HEK293 (cell line): ENCODE results near the gene ZC3H12C.

Experiments
- CTCF ChIA-PET: fragments of 350-600 bp; formaldehyde crosslinking; extraction: SDS; loops from one replicate; lab custom pipeline; 2021; ENCODE audit warnings: antibody characterized with exemption; lab: Yijun Ruan, JAX
- POLR2A ChIA-PET: fragments of 300-600 bp; formaldehyde crosslinking; extraction: SDS; loops from one replicate; lab custom pipeline; 2020; ENCODE audit warnings: antibody characterized with exemption, inconsistent platforms; lab: Yijun Ruan, JAX
- H3K27ac ChIP-seq: fragments of 200-500 bp; sonication (Bioruptor generic); 2 replicates; pipeline ENCODE4 v1.5.1; 2014; ENCODE audit warnings: low read depth, low read length, control low read depth, inconsistent platforms; ENCODE audit errors: extremely low read depth
- H3K36me3 ChIP-seq, 2 experiments: fragments of 200-500 bp in 1 of 2; sonication (Bioruptor generic) in 1 of 2; 1 replicate in 1 of 2; 2 replicates in 1 of 2; pipeline ENCODE4 v1.5.1; 2014 to 2017; ENCODE audit warnings: inconsistent platforms in 2 of 2, low read length in 2 of 2; ENCODE audit not compliant: control insufficient read depth in 2 of 2, insufficient read depth in 1 of 2
- H3K4me1 ChIP-seq: fragments of 200-500 bp; sonication (Bioruptor generic); 2 replicates; pipeline ENCODE4 v1.5.1; 2014; ENCODE audit warnings: mild to moderate bottlenecking, low read length, inconsistent platforms; ENCODE audit not compliant: control insufficient read depth, insufficient read depth
- H3K4me3 ChIP-seq: 2 replicates; pipeline ENCODE4 v1.5.1; 2011; ENCODE audit warnings: low read depth, mild to moderate bottlenecking, control low read depth, low read length, moderate library complexity
- H3K9me3 ChIP-seq: fragments of 200-500 bp; sonication (Bioruptor generic); 2 replicates; pipeline ENCODE4 v1.5.1; 2014; ENCODE audit warnings: low read depth, low read length, inconsistent platforms; ENCODE audit not compliant: control insufficient read depth, insufficient read depth
- CTCF ChIP-seq: fragments of 450-650 bp; formaldehyde crosslinking; IDR thresholded peaks from 2 replicates; pipeline ENCODE4 v1.5.1; 2016; ENCODE audit warnings: missing biosample characterization, missing genetic modification characterization
- KLF17 ChIP-seq: fragments of 450-650 bp; formaldehyde crosslinking; IDR thresholded peaks from 2 replicates; pipeline ENCODE4 v1.5.1; 2016; ENCODE audit warnings: missing biosample characterization, missing genetic modification characterization
- SCRT1 ChIP-seq: fragments of 450-650 bp; formaldehyde crosslinking; IDR thresholded peaks from 2 replicates; pipeline ENCODE4 v1.5.1; 2016; ENCODE audit warnings: missing biosample characterization, missing genetic modification characterization, borderline replicate concordance
- TSHZ1 ChIP-seq: fragments of 450-650 bp; formaldehyde crosslinking; IDR thresholded peaks from 2 replicates; pipeline ENCODE4 v1.5.1; 2016; ENCODE audit warnings: missing biosample characterization, missing genetic modification characterization, borderline replicate concordance
- ZFP3 ChIP-seq: fragments of 450-650 bp; formaldehyde crosslinking; IDR thresholded peaks from 2 replicates; pipeline ENCODE4 v1.5.1; 2016; ENCODE audit warnings: low read depth, missing biosample characterization, missing genetic modification characterization
- ZNF140 ChIP-seq: fragments of 450-650 bp; formaldehyde crosslinking; IDR thresholded peaks from 2 replicates; pipeline ENCODE4 v1.5.1; 2016; ENCODE audit warnings: missing biosample characterization, missing genetic modification characterization
- ZNF148 ChIP-seq: fragments of 450-650 bp; formaldehyde crosslinking; IDR thresholded peaks from 2 replicates; pipeline ENCODE4 v1.5.0; 2017; ENCODE audit warnings: missing biosample characterization, missing genetic modification characterization, borderline replicate concordance
- ZNF184 ChIP-seq: fragments of 450-650 bp; IDR thresholded peaks from 2 replicates; pipeline ENCODE4 v1.5.1; 2018; ENCODE audit warnings: missing biosample characterization, mild to moderate bottlenecking, missing genetic modification characterization
- ZNF391 ChIP-seq: fragments of 450-650 bp; formaldehyde crosslinking; IDR thresholded peaks from 2 replicates; pipeline ENCODE4 v1.5.1; 2016; ENCODE audit warnings: low read depth, missing biosample characterization, missing genetic modification characterization, borderline replicate concordance
- ZNF426 ChIP-seq: fragments of 450-650 bp; formaldehyde crosslinking; IDR thresholded peaks from 2 replicates; pipeline ENCODE4 v1.5.1; 2017; ENCODE audit warnings: missing biosample characterization, missing genetic modification characterization, mild to moderate bottlenecking, inconsistent platforms, moderate library complexity
- ZNF501 ChIP-seq: fragments of 450-650 bp; formaldehyde crosslinking; IDR thresholded peaks from 2 replicates; pipeline ENCODE4 v1.5.1; 2016; ENCODE audit warnings: missing biosample characterization, missing genetic modification characterization
- ZNF580 ChIP-seq: fragments of 450-650 bp; formaldehyde crosslinking; IDR thresholded peaks from 2 replicates; pipeline ENCODE4 v1.5.1; 2016; ENCODE audit warnings: missing biosample characterization, missing genetic modification characterization
- ZNF645 ChIP-seq: fragments of 450-650 bp; formaldehyde crosslinking; IDR thresholded peaks from 2 replicates; pipeline ENCODE4; 2016; ENCODE audit warnings: missing biosample characterization, missing genetic modification characterization
- ZNF660 ChIP-seq: fragments of 450-650 bp; IDR thresholded peaks from 2 replicates; pipeline ENCODE4 v1.5.1; 2018; ENCODE audit warnings: missing biosample characterization, mild to moderate bottlenecking, missing genetic modification characterization
- ZNF747 ChIP-seq: fragments of 450-650 bp; formaldehyde crosslinking; IDR thresholded peaks from 2 replicates; pipeline ENCODE4 v1.5.1; 2016; ENCODE audit warnings: missing biosample characterization, missing genetic modification characterization
- ZNF768 ChIP-seq: fragments of 450-650 bp; formaldehyde crosslinking; IDR thresholded peaks from 2 replicates; pipeline ENCODE4 v1.5.1; 2018; ENCODE audit warnings: missing biosample characterization, mild to moderate bottlenecking, missing genetic modification characterization

The ZC3H12C gene

GRCh38 chr11:110156503-110156902, 63.3 kb downstream of the ZC3H12C start:
- no peak for TF ChIP-seq ZNF391 (tag by site-specific recombination)
- no peak for TF ChIP-seq CTCF
- no peak for TF ChIP-seq ZNF580 (tag by site-specific recombination)
- TF ChIP-seq SCRT1 (tag by site-specific recombination): no peak
- TF ChIP-seq ZNF501 (tag by site-specific recombination): no peak
- no peak for TF ChIP-seq ZNF184 (tag by site-specific recombination)
- no peak for TF ChIP-seq ZNF148 (tag by site-specific recombination)
- TF ChIP-seq ZNF660 (tag by site-specific recombination): no peak
- CTCF ChIA-PET: interaction anchor here (0.7 to 1.3 kb wide), 2 partner anchors 9 to 447 kb away, joined by 3 read pairs; no protein-coding TSS in a partner anchor
- H3K4me3 ChIP-seq: no peak overlapping the region
- no peaks in the 10 kb centered on the region for H3K4me1 ChIP-seq
- H3K27ac ChIP-seq: no peak overlapping the region
- POLR2A ChIA-PET: interaction anchor here (0.7 kb wide), 1 partner anchor 52 kb away, joined by 3 read pairs; no protein-coding TSS in a partner anchor
- H3K9me3 ChIP-seq: no peaks in the 10 kb centered on the region
- peaks cover 0 to 39% of the 10 kb centered on the region in 2 experiments; a peak in 1 of 3 replicates for H3K36me3 ChIP-seq

GRCh38 chr11:110158317-110159200, 65.4 kb downstream of the ZC3H12C start:
- Histone ChIP-seq H3K4me3 (no peak overlapping the region), H3K36me3 (peaks cover 0 to 45% of the 10 kb centered on the region in 2 experiments; a peak in 1 of 3 replicates), H3K9me3 (no peaks in the 10 kb centered on the region), H3K27ac (no peak overlapping the region), H3K4me1 (no peaks in the 10 kb centered on the region)
- ChIA-PET CTCF (interaction anchor here (0.5 kb wide), 1 partner anchor 1140 kb away, joined by 3 read pairs; the partner anchor contains the start of gene POU2AF3), POLR2A (no interaction called here)
- TF ChIP-seq ZNF140 (tag by site-specific recombination) (no peak), ZNF768 (tag by site-specific recombination) (no peak), ZNF426 (tag by site-specific recombination) (no peak), ZFP3 (tag by site-specific recombination) (no peak), ZNF645 (no peak), TSHZ1 (tag by site-specific recombination) (no peak), KLF17 (tag by site-specific recombination) (no peak), ZNF747 (no peak)
